Measurements from ENCODE around the gene TUBA1A.
"Not testable (repeated sequence)": the region's sequence is repeated elsewhere in the genome, so short reads cannot be mapped to it uniquely, and the experiment has no call there.

DNA sequence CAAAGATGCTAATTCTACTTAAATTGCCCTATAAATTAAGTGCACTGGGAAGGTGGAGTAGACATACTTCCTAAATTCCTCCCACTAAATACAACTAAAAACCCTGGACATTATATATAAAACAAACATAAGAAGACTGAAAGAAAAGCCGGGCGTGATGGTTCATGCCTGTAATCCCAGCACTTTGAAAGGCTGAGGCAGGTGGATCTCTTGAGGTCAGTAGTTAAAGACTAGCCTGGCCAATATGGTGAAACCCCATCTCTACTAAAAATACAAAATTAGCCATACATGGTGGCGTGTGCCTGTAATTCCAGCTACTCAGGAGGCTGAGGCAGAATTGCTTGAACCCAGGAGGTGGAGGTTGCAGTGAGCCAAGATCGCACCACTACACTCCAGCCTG is 27.0 kb downstream of the TUBA1A start:
- not testable (repeated sequence) for TF ChIP-seq CTCF (conservative IDR thresholded peaks at IDR 0.05 in 1 of 2, IDR thresholded peaks at IDR 0.05 in 1 of 2; ENCODE audit: low read depth in 1 of 2, low read length in 2 of 2); EZH2 (IDR thresholded peaks at IDR 0.05; ENCODE audit: low read length, missing control alignments)

Data from fibroblast of lung (primary cell).